Ishikawa (cell line): ENCODE data around the gene NPIPB6.

Experiments used
- CEBPB ChIP-seq: IDR thresholded peaks from 2 replicates; pipeline ENCODE4 v1.6.1; 2012
- CREB1 ChIP-seq: IDR thresholded peaks from 2 replicates; pipeline ENCODE4 v1.6.1; 2012; ENCODE audit warnings: low read depth
- EGR1 ChIP-seq: IDR thresholded peaks from 2 replicates; pipeline ENCODE4 v1.6.1; 2012
- EP300 ChIP-seq: IDR thresholded peaks from 2 replicates; pipeline ENCODE4 v1.6.1; 2012; ENCODE audit warnings: borderline replicate concordance
- FOXM1 ChIP-seq: IDR thresholded peaks from 2 replicates; pipeline ENCODE4 v1.6.1; 2012; ENCODE audit warnings: low read depth, borderline replicate concordance
- NFIC ChIP-seq: IDR thresholded peaks from 2 replicates; pipeline ENCODE4 v1.6.1; 2012
- RAD21 ChIP-seq: IDR thresholded peaks from 2 replicates; pipeline ENCODE4 v1.6.1; 2012; ENCODE audit warnings: low read depth
- REST ChIP-seq: IDR thresholded peaks from 2 replicates; pipeline ENCODE4 v1.6.1; 2012; ENCODE audit warnings: low read depth, mild to moderate bottlenecking
- TAF1 ChIP-seq: IDR thresholded peaks from 2 replicates; pipeline ENCODE4 v1.6.1; 2012; ENCODE audit warnings: low read depth, mild to moderate bottlenecking
- TCF12 ChIP-seq: IDR thresholded peaks from 2 replicates; pipeline ENCODE4 v1.6.1; 2012; ENCODE audit warnings: low read depth
- TEAD4 ChIP-seq: IDR thresholded peaks from 2 replicates; pipeline ENCODE4 v1.6.1; 2012
- YY1 ChIP-seq: IDR thresholded peaks from 2 replicates; pipeline ENCODE4 v1.6.1; 2012; ENCODE audit warnings: low read depth
- ZBTB7A ChIP-seq: IDR thresholded peaks from 2 replicates; pipeline ENCODE4 v1.6.1; 2012; ENCODE audit warnings: low read depth
- TF ChIP-seq, protein P1 (sequence below): IDR thresholded peaks from 2 replicates; pipeline ENCODE4 v1.6.1; 2012
- TF ChIP-seq, protein P2 (sequence below): IDR thresholded peaks from 2 replicates; pipeline ENCODE4 v1.6.1; 2012

Gene NPIPB6

GRCh38 chr16:28311413-28311812, 51.9 kb downstream of the NPIPB6 start:
- no peak for TF ChIP-seq TCF12
- no peak for TF ChIP-seq REST

- TF ChIP-seq ZBTB7A: no peak
- no peak for TF ChIP-seq TCF12
- TF ChIP-seq CEBPB: no peak
- TF ChIP-seq EP300: no peak
- no peak for TF ChIP-seq FOXM1
- no peak for TF ChIP-seq TAF1
- TF ChIP-seq CREB1: no peak
- TF ChIP-seq YY1: no peak
- no peak for TF ChIP-seq RAD21
- no peak for TF ChIP-seq EGR1
- TF ChIP-seq, protein P1, sequence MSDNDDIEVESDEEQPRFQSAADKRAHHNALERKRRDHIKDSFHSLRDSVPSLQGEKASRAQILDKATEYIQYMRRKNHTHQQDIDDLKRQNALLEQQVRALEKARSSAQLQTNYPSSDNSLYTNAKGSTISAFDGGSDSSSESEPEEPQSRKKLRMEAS: no peak
- TF ChIP-seq REST: no peak
- no peak for TF ChIP-seq NFIC
Observed at GRCh38 chr16:28310796-28311195, 52.5 kb downstream of the NPIPB6 start.

- TF ChIP-seq TAF1 (no peak), EP300 (no peak), EGR1 (no peak), FOXM1 (no peak), NFIC (no peak), RAD21 (no peak), ZBTB7A (no peak), CREB1 (no peak), REST (no peak), TEAD4 (no peak), YY1 (no peak), TCF12 (no peak), CEBPB (no peak)
- TF ChIP-seq, protein P1: no peak
- TF ChIP-seq, protein P2, sequence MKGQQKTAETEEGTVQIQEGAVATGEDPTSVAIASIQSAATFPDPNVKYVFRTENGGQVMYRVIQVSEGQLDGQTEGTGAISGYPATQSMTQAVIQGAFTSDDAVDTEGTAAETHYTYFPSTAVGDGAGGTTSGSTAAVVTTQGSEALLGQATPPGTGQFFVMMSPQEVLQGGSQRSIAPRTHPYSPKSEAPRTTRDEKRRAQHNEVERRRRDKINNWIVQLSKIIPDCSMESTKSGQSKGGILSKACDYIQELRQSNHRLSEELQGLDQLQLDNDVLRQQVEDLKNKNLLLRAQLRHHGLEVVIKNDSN: no peak
Observed at GRCh38 chr16:28309811-28310311, 53.4 kb downstream of the NPIPB6 start.

- TF ChIP-seq FOXM1: no peak
- no peak for TF ChIP-seq YY1
- no peak for TF ChIP-seq EGR1
- TF ChIP-seq, protein P1: no peak
- TF ChIP-seq EP300: no peak
- TF ChIP-seq, protein P2: no peak
- no peak for TF ChIP-seq RAD21
- TF ChIP-seq TEAD4: no peak
- no peak for TF ChIP-seq CREB1
- no peak for TF ChIP-seq REST
- no peak for TF ChIP-seq TAF1
- no peak for TF ChIP-seq TCF12
- no peak for TF ChIP-seq CEBPB
- TF ChIP-seq ZBTB7A: no peak
- TF ChIP-seq NFIC: no peak
Observed at GRCh38 chr16:28308794-28309584, 54.3 kb downstream of the NPIPB6 start.
